Activated gamma-delta T cell (primary cell): ENCODE data around the gene COL4A4.
"Not testable (repeated sequence)": the region's sequence is repeated elsewhere in the genome, so short reads cannot be mapped to it uniquely, and the experiment has no call there.

Source experiments
- DNase-seq: peaks from one replicate; lab custom pipeline; 2025; lab: John Stamatoyannopoulos, UW
- total RNA-seq, 2 donors: gene quantifications; one replicate each; lab custom pipeline; 2026; lab: John Stamatoyannopoulos, UW

COL4A4 gene
- total RNA-seq: 0.41 to 0.65 reads per million in 2 donors

DNA sequence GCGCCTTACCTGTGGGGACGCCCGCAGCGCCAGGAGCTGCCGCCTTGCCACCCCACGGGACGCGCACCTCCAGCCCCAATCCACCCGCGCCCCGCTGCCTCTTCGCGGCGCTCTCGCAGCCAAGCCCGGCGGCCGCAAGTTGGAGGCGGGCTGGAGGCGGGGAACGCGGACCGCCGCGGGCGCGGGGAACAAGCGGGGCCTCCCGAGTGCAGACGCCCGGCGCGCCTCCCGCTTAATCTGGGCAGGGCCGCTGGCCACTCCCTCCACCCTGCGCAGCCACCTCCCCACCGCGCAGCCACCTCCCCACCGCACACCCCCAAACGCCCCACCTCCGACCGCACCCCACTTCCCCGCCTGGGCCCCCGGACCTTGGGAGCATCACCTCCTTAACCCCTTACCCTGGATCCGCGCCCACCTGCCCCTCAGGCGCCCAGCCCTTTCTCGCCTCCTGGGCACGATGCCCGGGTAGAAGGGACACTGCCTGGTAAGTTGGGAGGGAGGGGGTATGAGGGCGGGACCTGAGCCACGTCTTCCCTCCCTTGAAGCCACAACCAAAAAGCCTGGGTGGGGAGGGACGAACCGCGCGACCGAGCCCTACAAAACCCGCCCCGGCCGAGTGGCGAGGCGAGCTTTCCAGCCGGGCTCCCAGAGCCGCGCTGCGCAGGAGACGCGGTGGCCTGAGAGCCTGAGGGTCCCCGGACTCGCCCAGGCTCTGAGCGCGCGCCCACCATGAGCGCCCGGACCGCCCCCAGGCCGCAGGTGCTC is at the start of gene COL4A4, which contains the start of gene COL4A3:
COL4A4 (minus strand) TSS at position 208 of the 765 bp plus-strand sequence. CDS start 16,722 bp downstream, outside the sequence.
COL4A3 (plus strand) TSS at position 627 of the 765 bp plus-strand sequence; CDS start at position 730, 103 bp downstream.
- no peak for DNase-seq

DNA sequence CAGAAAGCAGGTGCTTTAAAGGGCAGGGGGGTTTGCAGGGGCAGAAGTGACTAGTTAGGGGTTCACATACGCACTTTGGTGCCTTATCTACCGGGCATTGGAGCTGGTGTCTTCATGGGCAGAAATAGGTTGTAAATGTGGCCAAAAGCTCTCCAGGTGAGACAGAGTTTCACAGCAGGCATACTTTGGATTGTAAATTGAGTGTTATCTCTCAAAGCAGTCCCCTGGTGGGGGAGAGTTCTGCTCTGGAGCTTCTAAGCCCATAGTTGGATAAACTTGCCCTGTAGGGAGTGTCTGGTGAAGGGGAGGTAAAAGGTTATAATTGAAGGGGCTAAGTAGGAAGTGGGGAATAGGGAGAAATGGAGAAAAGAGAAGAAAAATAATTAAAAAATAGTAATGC is 43.6 kb upstream of the COL4A4 start:
- no peak for DNase-seq

DNA sequence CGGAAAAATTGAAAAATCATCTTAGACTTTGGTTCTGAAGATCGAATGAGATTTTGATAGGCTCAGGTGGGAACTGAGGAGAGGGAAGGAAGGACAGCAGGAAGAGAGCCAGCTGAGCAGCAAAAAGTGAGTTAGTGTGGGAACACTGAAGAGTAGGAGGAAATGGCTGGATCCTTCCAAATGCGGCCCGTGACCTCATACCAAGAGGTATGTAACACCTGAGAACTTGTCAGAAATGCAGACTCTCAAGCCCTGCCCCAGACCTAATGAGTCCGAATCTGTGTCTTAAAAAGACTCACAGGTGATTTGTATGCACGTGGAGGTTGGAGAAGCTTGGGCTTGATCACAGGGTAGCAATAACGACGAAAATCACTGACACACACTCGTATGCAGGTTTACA is 42.4 kb upstream of the COL4A4 start:
- DNase-seq: no peak

DNA sequence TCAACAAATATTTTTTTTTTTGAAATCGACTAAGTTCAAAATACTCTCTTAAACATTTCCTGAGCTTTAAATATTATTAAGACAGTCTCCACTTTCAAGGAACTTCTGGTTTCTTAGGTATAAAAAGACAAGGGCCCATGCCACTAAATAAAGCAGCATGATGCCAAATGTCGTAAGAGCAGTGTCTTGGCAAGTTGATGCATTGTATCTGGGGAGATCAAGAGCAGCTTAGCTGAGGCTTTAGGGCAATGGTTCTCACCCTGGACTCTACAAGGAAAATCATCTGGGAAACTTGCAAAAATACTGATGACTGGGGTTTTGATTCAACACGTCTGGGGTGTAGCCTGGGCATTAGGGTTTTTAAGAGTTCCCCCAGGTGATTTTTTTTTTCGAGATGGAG is 41.7 kb upstream of the COL4A4 start:
- DNase-seq: no peak

DNA sequence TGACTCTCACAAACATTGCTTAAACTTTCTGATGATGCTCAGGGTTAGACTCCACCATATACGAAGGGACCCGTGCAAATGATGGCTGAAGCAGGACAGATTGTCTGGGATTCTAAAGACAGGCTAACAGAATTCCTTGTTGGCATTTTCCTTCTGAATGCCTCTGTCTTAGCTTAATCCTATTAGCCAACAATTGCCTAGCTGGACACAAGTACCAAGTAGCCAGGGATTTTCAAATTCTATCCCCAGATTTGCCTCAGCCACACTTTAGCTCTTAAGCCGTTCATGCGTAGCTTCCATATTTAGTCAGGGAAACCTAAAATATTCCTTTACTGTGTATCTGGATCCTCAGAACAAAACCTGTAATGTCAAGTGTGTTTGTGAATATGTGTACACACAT is 40.4 kb upstream of the COL4A4 start:
- no peak for DNase-seq

DNA sequence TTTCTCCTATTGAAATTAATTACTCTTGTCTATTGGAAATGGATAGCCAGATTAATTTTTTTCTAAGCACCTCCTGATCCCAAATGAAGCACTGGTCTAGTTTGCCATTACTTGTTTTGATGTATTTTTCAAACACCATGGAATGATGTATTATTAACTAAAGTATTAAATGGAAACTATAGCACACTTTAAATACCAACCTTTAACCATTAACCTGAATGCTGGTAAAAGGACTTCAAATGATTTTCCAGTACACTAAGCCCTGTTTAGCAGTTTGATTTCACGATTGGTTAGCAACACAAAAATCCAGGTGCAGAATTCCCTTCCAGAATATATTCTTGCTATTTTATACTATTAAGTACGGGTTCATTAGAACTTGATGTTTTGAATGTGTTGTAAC is 37.8 kb upstream of the COL4A4 start:
- DNase-seq: no peak

DNA sequence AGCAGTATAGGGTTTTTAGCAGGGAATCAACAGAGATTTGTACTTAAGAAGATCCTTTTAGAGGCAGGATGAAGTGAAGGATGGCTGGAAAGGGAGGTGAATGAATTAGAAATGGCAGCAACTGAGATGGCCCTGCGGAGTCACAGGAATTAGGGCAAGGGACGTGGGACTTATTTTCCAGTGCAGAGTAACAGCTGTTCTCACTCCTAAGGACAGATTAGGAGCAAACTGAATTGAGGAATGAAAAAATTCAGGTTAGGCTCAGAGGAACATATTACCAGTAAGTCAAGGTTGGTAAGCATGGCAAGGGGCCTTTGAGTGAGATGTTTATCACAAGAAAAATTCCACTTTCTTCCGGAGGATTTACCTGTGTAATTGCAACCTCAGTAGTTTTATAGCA is 34.9 kb upstream of the COL4A4 start:
- no peak for DNase-seq

DNA sequence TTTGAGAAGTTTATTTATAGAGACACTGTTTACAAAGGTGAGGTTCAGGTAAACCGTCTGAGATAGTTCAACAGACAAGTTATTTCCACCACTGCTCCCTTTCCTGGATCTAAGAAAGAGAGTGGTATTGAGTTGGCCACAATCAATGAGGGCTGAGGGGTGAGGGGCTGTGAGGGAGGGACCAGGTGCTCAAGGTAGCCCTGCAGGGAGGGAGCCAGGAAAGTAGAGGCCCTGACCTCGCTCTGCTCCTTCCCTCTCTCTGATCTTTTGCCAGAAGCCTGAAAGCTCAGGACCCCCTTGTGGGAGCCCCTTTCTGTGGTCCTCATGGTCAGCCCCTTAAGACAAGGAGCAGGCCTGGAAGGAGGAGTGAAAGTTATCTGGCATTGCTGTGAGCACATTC is 30.2 kb upstream of the COL4A4 start:
- no peak for DNase-seq

DNA sequence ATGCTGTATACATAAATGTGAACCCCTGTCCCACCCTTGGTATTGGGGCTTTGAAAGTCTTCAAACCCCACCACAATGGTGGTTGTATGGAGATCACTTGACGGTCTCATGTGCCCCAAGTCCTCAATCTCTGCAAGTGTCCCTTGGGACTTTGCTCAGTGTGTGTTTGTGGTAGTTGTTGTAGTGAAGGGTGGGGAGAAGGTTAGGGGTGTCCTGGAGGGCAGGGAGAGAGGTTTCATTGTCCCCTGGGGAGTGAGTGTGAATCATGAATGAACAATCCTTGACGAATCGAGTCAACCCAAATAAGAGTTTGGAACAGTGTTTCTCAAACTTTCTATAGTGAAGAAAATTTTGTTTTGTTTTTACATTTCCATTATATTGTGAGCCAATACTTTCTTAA is 28.5 kb upstream of the COL4A4 start:
- DNase-seq: no peak

DNA sequence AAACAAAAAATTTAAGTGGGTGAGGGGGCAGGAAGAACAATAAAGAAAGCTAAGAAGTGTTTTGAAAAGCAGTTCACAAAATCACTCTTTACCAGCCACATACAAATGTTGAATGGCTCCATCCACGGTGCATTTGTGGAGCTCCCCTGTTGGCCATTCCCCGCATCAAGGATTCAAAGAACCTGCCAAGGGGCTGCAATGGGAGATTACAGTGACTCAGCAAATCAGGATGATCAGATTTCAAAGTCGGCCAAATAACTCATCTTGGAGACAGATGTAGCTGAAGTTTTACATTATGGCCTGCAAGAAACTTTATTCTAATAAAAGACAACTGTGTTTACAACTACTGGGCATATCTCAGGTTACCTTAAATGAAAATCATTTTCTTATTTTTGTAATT is 27.4 kb upstream of the COL4A4 start:
- DNase-seq: no peak

DNA sequence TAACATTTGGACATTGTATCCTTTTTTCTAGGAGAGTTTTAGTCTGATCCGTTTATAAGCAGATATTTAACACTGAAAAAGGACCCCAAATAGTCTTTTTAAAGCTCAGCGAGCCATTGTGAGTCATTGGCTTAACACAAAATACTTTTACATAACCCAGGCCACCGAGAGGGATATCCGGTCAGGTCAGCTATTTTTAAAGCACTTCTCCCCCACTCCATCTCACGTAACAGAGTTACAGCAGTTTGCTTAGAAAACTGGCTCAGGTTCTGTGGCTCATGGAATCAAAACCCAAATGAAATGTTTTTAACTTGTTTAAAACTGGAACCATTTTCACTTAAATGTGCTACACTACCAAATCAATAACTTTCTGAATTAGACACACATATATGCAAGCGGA is 24.3 kb upstream of the COL4A4 start:
- no peak for DNase-seq

DNA sequence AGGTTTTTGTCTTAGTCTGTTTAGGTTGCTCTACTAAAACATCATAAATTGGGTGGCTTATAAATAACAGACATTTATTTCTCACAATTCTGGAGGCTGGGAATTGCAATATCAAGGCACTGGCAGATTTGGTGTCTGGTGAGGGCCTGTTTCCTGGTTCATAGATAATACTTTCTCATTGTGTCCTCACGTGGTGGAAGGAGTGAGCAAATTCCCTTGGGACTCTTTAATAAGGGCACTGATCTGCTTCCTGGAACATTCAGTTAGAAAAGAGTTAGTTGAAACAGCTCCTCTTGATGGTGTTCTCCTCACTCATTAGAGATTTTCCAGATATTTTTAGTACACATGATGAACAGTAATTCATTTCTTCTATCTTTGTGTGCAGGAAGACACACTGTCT is 22.7 kb upstream of the COL4A4 start:
- no peak for DNase-seq

DNA sequence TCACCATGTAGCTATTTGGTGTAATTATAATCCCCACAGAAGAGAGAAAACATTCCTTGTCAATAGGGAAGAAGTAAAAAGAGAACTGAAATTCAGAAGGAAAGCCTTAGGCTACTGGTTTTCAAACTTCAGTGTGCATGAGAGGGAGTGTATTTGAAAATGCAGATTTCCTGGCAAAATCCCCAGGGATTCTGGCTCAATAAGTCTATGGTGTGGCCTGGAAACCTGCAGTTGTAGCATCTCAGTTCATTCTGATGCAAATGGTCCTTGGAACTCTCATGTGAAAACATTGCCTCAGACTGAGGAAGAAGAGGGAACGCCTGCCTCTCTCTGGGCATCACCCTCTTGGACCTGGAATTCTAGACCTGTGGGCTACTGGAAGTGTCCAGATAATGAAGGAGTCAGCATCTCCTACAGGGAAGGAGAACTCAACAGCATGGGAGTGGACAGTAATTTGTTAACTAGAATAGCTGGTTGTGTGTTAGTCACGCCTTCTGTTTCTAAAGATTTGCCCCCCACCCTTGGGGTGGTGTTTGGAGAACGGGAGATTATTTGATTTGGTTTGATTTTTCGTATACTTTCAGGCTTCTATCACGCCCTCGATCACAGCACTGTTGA is 21.7 kb upstream of the COL4A4 start:
- no peak for DNase-seq

DNA sequence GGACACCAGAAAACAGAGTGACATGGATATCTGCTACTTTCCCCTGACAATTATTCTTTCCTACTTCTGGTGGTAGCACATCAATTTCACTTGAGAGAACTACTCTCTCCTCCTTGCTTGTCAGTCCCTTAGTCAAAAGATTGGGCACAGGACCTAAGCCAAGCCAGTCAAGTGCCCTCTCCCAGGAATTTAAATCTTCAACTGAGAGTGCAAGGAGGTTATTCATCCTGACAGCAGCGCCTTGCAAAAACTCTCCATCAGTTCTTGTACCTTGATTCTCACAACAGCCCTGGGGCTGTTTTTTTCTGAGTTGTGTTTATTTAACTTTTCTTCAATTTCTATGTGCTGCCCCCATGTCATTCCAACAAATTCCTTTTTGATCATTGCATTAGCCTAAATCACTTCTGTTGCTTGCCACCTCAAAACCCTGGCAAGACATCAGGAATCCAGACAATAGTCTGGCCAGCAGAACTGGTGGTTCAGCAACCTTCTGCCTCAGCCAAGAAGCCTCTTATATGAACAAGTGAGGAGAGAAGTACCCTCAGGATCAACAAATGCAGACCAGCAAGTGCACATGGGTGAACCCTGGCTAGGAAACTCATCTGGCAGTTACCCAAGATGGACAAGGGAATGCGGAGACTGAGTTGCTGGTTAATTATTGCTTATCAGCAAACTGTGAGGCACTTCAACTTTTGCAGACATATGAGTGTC is 19.8 kb upstream of the COL4A4 start:
- no peak for DNase-seq

DNA sequence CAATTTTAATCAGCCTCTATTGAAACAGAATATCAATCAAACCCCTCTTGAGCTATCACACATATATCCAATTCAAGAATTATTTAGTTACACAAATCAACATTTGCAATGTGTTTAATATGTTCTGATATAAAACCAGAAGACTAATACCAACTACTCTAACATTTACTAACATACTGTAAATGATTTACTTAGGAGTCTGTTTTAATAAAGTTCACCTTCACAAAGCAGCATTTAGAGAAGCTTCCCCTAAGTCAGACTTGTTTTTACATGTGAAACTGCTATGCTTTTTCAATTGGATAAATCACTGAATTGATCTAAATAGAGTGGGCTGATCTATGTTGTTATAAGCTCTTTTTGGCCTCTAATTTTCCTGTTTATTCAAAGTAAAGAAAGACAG is 18.8 kb upstream of the COL4A4 start:
- DNase-seq: no peak

DNA sequence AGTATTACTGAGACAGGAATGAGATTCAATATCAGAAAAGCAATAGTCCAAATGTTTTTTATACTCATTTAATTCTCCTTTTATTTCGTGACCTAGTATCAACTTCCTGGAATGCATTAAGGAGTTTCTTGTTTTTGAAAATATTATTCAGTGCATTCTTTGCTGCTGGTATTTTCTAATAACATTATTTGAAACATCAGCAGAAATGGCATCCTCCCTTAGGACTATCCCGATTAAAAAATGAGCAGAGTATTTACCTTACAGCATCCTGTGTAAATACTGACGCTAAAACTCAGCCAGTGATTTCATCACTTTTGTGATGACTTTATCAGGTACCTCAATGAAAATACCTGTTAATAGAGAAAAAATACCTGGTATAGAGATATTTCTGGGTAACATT is 16.8 kb upstream of the COL4A4 start:
- DNase-seq: no peak

DNA sequence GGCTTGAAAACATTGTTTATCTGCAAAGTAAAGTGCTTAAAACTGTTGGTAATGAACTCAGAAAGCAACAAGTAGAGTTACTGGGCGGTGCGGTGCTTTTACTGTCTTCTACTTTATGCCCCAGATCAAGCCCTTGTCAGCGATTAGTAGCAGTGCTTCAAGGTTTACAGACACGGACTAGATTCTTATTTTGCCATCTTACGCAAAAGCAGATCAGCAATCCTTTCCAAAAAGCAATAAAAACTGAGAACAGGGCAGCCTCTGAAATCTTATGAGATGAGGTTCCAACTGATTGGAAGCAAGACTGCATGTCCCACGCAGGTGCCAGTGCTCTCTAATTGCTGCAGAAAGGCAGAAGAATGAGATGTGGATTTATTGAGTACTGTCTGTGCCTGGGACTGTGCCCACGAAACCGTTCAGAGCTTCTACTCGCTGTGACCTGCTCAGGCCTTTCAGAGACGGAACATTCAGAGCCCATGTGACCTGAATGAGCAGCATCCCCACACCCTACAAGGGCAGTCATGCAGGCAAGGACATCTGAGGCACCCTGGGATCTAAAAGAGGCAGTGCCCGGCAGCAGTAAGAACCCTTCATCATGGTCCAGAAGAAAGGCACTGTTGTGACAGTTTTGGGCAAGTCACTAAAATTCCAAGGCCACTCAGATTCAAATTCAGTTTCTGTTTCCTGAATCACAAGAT is 16.1 kb upstream of the COL4A4 start:
- DNase-seq: no peak

DNA sequence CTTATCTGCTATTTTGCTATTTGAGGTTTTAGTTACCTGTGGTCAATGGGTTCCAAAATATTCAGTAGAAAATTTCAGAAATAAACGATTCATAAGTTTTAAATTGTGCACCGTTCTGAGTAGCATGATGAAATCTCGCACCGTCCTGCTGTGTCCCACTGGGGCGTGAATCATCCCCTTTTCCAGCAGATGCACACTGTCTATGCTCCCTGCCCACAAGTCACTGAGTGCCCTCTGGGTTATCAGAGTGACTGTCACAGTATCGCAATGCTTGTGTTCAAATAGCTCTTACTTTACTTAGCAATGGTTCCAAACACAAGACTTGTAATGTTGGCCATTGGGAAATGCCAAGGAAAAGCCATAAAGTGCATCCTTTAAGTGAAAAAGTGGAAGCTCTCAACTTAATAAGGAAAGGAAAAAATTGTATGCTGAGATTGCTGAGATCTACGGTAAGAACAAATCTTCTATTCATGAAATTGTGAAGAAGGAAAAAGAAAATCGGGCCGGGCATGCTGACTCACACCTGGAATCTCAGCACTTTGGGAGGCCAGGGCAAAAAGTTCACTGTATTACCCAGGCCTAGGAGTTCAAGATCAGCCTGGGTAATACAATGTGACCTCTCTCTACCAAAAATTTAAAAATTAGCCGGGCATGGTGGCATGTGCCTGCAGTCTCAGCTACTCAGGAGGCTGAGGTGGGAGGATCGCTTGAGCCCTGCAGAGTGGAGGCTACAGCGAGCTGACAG is 13.8 kb upstream of the COL4A4 start:
- no peak for DNase-seq

DNA sequence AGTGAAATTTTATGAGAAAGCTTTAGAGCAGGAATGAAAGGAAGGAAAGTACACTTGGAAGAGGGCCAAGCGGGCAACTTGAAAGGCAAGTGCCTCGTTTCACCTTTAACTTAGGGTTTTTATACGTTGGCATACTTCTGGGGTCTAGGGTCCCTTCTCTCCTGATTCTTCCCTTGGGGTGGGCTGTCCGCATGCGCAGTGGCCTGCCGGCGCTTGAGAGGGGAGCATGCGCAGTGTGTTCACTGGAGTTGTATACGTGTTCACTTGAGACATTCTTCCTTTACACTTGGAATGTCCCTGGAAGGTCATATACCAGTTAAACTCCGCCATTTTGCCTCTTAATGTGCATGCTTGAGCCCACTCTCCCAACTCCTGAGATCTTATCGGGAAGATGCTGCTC is 7.8 kb upstream of the COL4A4 start:
- not testable (repeated sequence) for DNase-seq

DNA sequence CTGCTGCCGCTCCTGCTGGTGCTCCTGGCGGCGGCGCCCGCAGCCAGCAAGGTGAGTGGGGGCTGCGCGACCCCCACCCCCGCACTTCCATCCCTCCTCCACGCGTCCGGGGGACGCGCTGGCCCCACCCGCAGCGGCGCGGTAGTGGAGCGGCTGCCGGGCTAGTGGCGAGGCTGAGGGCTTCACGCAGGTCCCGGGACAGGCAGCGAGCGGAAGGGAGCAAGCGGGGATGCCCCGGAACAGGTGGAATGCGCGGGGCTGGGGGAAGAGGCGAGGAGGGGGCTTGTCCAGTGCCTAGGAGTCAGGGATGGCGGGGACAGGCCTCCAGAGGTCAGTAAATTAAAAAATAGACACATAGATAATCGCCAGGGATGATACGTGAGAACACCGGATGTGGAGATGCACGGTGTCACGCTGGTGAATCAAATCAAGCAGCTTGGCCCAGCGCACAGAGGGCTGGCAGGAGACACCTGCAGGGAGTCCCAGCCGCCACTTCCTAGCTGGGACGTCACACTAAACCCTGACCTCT is 822 bp upstream of the COL4A4 start:
- no peak for DNase-seq

DNA sequence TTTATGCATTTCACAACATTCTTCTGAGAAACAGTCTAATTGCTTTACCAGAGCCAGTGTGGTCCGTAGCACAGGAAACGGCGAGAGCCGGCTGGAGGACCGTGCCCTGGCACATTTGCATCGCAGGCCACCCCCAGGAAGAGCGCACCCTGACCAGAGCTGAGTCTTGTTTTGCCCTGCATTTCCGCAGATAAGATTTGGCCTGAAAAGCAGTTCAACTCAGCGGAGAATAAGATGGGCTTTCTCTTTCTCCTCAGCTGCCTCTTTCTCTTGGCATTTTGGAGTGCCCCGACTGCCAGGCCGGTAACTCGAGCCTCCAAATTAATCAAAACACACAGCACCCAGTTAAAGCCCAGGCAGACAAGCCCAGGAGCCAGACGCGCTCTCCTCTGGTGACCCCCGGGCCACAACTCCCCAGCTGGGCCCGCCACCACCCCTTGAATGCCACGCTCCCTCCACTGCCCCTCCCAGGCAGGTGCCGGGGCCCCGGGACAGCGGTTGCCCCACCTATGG is 464 bp downstream of the COL4A4 start:
- no peak for DNase-seq
